Trophoblast cell (in vitro differentiated cells and primary cell): ENCODE results near the gene CD27. TPM values are rescaled to one million over a fixed set of nuclear protein-coding genes. Genes with fewer than 3 reads are reported as not detected.

Experiments
- DNase-seq, 2 donors: peaks; one replicate each; pipeline ENCODE4 v3.0.0-alpha.2; 2016
- H2AFZ ChIP-seq: 2 replicates; pipeline ENCODE4 v1.6.1; 2013; ENCODE audit warnings: low read length, moderate library complexity, mild to moderate bottlenecking; ENCODE audit not compliant: insufficient read depth, poor library complexity
- H2AK5ac ChIP-seq: 2 replicates; pipeline ENCODE4 v1.6.1; 2013; ENCODE audit warnings: mild to moderate bottlenecking, low read length
- H2BK120ac ChIP-seq: 2 replicates; pipeline ENCODE4 v1.6.1; 2013; ENCODE audit warnings: low read length, mild to moderate bottlenecking, moderate library complexity; ENCODE audit not compliant: insufficient read depth, poor library complexity
- H2BK12ac ChIP-seq: 2 replicates; pipeline ENCODE4 v1.6.1; 2013; ENCODE audit warnings: mild to moderate bottlenecking, low read length, moderate library complexity
- H2BK5ac ChIP-seq: 2 replicates; pipeline ENCODE4 v1.6.1; 2013; ENCODE audit warnings: low read length, low read depth, moderate library complexity, mild to moderate bottlenecking; ENCODE audit not compliant: poor library complexity
- H3K14ac ChIP-seq: 2 replicates; pipeline ENCODE4 v1.6.1; 2013; ENCODE audit warnings: mild to moderate bottlenecking, low read length
- H3K18ac ChIP-seq: 2 replicates; pipeline ENCODE4 v1.6.1; 2013; ENCODE audit warnings: mild to moderate bottlenecking, low read length
- H3K23ac ChIP-seq: 2 replicates; pipeline ENCODE4 v1.6.1; 2013; ENCODE audit warnings: low read length
- H3K27ac ChIP-seq: 2 replicates; pipeline ENCODE4 v1.5.1; 2013; ENCODE audit warnings: low read depth, mild to moderate bottlenecking, inconsistent platforms, low read length, moderate library complexity
- H3K27me3 ChIP-seq: 2 replicates; pipeline ENCODE4 v1.6.1; 2013; ENCODE audit warnings: inconsistent platforms, mild to moderate bottlenecking, low read length, moderate library complexity; ENCODE audit not compliant: insufficient read depth
- H3K36me3 ChIP-seq, 2 experiments: 1 replicate in 1 of 2; 2 replicates in 1 of 2; pipeline ENCODE4 v1.6.1; 2013; ENCODE audit warnings: low read length in 2 of 2, mild to moderate bottlenecking in 2 of 2, moderate library complexity in 1 of 2; ENCODE audit not compliant: insufficient read depth in 2 of 2, control insufficient read depth in 1 of 2
- H3K4ac ChIP-seq: 2 replicates; pipeline ENCODE4 v1.6.1; 2013; ENCODE audit warnings: low read depth, mild to moderate bottlenecking, low read length, moderate library complexity
- H3K4me1 ChIP-seq, 2 experiments: 1 replicate in 1 of 2; 2 replicates in 1 of 2; pipeline ENCODE4 v1.6.1; 2013; ENCODE audit warnings: low read length in 2 of 2, mild to moderate bottlenecking in 2 of 2, moderate library complexity in 1 of 2; ENCODE audit not compliant: insufficient read depth in 2 of 2, control insufficient read depth in 1 of 2
- H3K4me2 ChIP-seq: 2 replicates; pipeline ENCODE4 v1.6.1; 2013; ENCODE audit warnings: inconsistent platforms, mild to moderate bottlenecking, low read length, moderate library complexity
- H3K4me3 ChIP-seq: 2 replicates; pipeline ENCODE4 v1.5.1; 2013; ENCODE audit warnings: mild to moderate bottlenecking, low read depth, low read length, inconsistent platforms
- H3K79me1 ChIP-seq: one replicate; pipeline ENCODE4 v1.6.1; 2013; ENCODE audit warnings: low read length
- H3K79me2 ChIP-seq: 2 replicates; pipeline ENCODE4 v1.6.1; 2013; ENCODE audit warnings: low read length, mild to moderate bottlenecking; ENCODE audit not compliant: control insufficient read depth, insufficient read depth, poor library complexity
- H3K9ac ChIP-seq: 2 replicates; pipeline ENCODE4 v1.6.1; 2013; ENCODE audit warnings: mild to moderate bottlenecking, low read length
- H3K9me3 ChIP-seq: 2 replicates; pipeline ENCODE4 v1.6.1; 2013; ENCODE audit warnings: low read depth, mild to moderate bottlenecking, control low read depth, inconsistent platforms, low read length; ENCODE audit not compliant: insufficient read depth
- H4K12ac ChIP-seq: 2 replicates; pipeline ENCODE4 v1.6.1; 2013; ENCODE audit warnings: low read depth, mild to moderate bottlenecking, low read length, moderate library complexity
- H4K8ac ChIP-seq: 2 replicates; pipeline ENCODE4 v1.6.1; 2013; ENCODE audit warnings: low read depth, mild to moderate bottlenecking, low read length, moderate library complexity
- H4K91ac ChIP-seq: one replicate; pipeline ENCODE4 v1.6.1; 2013; ENCODE audit warnings: low read depth, mild to moderate bottlenecking, low read length, moderate library complexity
- WGBS: extraction: QIAGEN DNeasy Blood & Tissue Kit; methylation state at CpG from one replicate; pipeline ENCODE4 v1.1.7; 2013; ENCODE audit warnings: missing lambda C conversion rate; ENCODE audit not compliant: insufficient read length, insufficient coverage; ENCODE audit errors: extremely low coverage; 5-methylcytosine and 5-hydroxymethylcytosine counted together
- polyA plus RNA-seq: library from polyadenylated mRNA; stranded (reverse); fragments of 200-250 nt; gene quantifications from 2 replicates; pipeline ENCODE4 v1.2.3, GENCODE V29; 2013

The CD27 gene
- not detected in 2 replicates for polyA plus RNA-seq

DNA sequence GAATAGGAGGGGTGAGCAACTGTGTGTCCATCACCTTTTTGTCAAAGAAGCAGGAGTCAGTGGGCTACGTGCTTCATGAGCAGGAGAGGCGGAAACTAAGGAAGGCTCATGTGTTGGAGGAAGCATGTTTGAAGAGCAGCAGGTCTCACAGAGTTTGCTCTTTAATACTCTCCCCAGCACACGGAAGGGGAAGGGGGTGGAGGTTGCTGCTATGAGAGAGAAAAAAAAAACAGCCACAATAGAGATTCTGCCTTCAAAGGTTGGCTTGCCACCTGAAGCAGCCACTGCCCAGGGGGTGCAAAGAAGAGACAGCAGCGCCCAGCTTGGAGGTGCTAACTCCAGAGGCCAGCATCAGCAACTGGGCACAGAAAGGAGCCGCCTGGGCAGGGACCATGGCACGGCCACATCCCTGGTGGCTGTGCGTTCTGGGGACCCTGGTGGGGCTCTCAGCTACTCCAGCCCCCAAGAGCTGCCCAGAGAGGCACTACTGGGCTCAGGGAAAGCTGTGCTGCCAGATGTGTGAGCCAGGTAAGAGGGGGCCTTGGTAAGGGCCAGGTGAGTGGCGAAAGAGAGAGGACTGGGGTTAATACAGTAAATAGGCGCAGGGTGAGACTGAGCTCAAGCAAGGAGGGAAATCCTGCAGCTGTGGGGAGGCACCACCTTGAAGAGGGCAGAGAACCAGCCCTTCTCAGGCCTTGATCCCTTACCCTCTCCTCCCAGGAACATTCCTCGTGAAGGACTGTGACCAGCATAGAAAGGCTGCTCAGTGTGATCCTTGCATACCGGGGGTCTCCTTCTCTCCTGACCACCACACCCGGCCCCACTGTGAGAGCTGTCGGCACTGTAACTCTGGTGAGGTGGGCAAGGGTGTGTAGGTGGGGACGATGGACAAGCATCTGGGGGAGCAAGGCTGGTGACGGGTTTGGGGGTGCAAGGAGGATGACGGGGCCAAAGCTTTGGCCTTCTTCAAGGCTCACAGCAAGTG is at the start of gene CD27:
Gene CD27 (plus strand): TSS at position 252 of the 985 bp plus-strand sequence. CDS start 141 bp downstream, at position 393.
- H3K4me2 ChIP-seq: no peak within 1 kb of the TSS
- no peak within 1 kb of the TSS for H4K8ac ChIP-seq
- H3K9ac ChIP-seq: no peak within 1 kb of the TSS
- no peak within 1 kb of the TSS for H4K12ac ChIP-seq
- H3K79me1 ChIP-seq: no peaks in the 10 kb centered on the region
- H2BK5ac ChIP-seq: no peak within 1 kb of the TSS
- no peak within 1 kb of the TSS for H2BK12ac ChIP-seq
- no peak within 1 kb of the TSS for H3K14ac ChIP-seq
- H3K27ac ChIP-seq: no peak within 1 kb of the TSS
- H3K23ac ChIP-seq: no peak within 1 kb of the TSS
- DNase-seq: no peak
- no peaks in the 10 kb centered on the region for H3K4me1 ChIP-seq
- H3K79me2 ChIP-seq: no peaks in the 10 kb centered on the region
- no peak within 1 kb of the TSS for H3K4me3 ChIP-seq
- no peak within 1 kb of the TSS for H3K18ac ChIP-seq
- H4K91ac ChIP-seq: no peak within 1 kb of the TSS
- H3K4ac ChIP-seq: no peak within 1 kb of the TSS
- H3K36me3 ChIP-seq: no peaks in the 10 kb centered on the region
- H2BK120ac ChIP-seq: no peak within 1 kb of the TSS
- H3K9me3 ChIP-seq: peaks cover 1% of the 10 kb centered on the region
- no peaks in the 10 kb centered on the region for H3K27me3 ChIP-seq
- no peak within 1 kb of the TSS for H2AFZ ChIP-seq
- WGBS: no CpG with 5 or more reads among the region's 16 CpGs
- H2AK5ac ChIP-seq: no peak within 1 kb of the TSS

DNA sequence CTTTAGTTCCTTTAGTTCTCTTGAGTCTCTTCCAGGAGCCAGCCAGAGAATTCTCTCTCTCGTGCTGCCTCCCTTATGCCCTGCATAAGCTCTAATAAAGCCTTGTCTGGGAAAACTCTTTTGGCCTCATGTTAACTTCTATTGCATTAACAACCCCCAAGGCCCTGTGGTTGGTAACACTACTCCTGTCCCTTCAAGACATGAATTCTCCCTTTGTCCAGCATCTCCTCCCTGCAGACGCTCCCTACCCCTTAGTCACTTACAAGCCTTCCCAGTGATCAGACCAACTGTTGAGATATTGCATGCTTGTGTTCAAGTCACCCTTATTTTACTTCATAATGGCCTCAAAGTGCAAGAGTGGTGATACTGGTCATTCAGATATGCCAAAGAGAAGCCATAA is 48.7 kb upstream of the CD27 start:
- H3K79me1 ChIP-seq: no peaks in the 10 kb centered on the region
- no peaks in the 10 kb centered on the region for H3K4me1 ChIP-seq
- no peak overlapping the region for H2AFZ ChIP-seq
- H3K4me2 ChIP-seq: no peak overlapping the region
- no peak overlapping the region for H2BK120ac ChIP-seq
- no peaks in the 10 kb centered on the region for H3K27me3 ChIP-seq
- H2BK12ac ChIP-seq: no peak overlapping the region
- no peak overlapping the region for H2AK5ac ChIP-seq
- H2BK5ac ChIP-seq: no peak overlapping the region
- no peak overlapping the region for H4K12ac ChIP-seq
- H3K14ac ChIP-seq: no peak overlapping the region
- H3K18ac ChIP-seq: no peak overlapping the region
- no peak for DNase-seq
- H3K23ac ChIP-seq: no peak overlapping the region
- H3K9ac ChIP-seq: no peak overlapping the region
- no peak overlapping the region for H4K8ac ChIP-seq
- peaks cover 2 to 5% of the 10 kb centered on the region in 2 experiments for H3K36me3 ChIP-seq
- H3K9me3 ChIP-seq: peaks cover 3% of the 10 kb centered on the region
- no peak overlapping the region for H4K91ac ChIP-seq
- no CpG with 5 or more reads among the region's 2 CpGs for WGBS
- H3K79me2 ChIP-seq: no peaks in the 10 kb centered on the region
- no peak overlapping the region for H3K27ac ChIP-seq
- no peak overlapping the region for H3K4me3 ChIP-seq
- H3K4ac ChIP-seq: no peak overlapping the region

DNA sequence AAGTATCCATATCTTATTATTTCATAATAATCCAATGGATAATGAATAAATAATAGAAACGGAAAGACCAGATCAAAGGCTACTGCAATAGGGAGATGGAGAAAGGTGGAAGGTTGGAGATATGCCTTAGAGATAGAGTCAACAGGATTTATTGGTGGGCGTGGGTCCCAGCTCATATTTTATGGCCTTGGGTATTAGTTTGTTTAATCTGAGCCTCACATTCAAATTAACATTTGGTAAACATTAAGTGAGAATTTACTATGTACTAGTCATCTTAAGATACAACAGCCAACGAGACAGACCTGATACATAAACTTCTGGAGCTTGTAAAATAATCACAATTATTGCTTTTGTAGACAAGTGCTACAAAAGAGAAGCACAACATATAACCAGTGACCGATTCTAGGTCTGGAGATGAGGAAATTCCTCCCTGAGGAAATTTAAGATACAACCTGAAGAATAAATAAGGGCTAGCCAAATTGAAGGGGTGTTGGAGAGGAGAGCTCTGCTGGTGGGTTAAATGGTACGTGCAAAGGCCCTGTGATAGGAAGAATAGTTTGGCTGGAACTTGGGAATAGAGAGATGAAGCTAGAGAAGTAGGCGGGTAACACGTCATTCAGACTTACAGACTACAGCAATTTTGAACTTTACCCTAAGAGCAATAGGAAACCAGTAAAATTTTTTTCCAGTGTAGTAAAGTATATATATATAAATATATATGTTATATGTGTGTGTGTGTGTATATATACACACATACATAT is 44.7 kb upstream of the CD27 start:
- Histone ChIP-seq H2BK120ac (no peak overlapping the region), H2BK12ac (no peak overlapping the region), H2AFZ (no peak overlapping the region), H3K27me3 (no peaks in the 10 kb centered on the region), H3K79me2 (no peaks in the 10 kb centered on the region), H3K9me3 (no peaks in the 10 kb centered on the region), H3K36me3 (no peaks in the 10 kb centered on the region), H3K4me1 (no peaks in the 10 kb centered on the region), H4K12ac (no peak overlapping the region), H3K4me2 (no peak overlapping the region), H2AK5ac (no peak overlapping the region), H2BK5ac (no peak overlapping the region), H3K4ac (no peak overlapping the region), H4K8ac (no peak overlapping the region), H4K91ac (no peak overlapping the region), H3K23ac (no peak overlapping the region), H3K18ac (no peak overlapping the region), H3K14ac (no peak overlapping the region), H3K79me1 (no peaks in the 10 kb centered on the region), H3K27ac (no peak overlapping the region), H3K9ac (no peak overlapping the region), H3K4me3 (no peak overlapping the region)
- WGBS: no CpG with 5 or more reads among the region's 7 CpGs
- no peak for DNase-seq

DNA sequence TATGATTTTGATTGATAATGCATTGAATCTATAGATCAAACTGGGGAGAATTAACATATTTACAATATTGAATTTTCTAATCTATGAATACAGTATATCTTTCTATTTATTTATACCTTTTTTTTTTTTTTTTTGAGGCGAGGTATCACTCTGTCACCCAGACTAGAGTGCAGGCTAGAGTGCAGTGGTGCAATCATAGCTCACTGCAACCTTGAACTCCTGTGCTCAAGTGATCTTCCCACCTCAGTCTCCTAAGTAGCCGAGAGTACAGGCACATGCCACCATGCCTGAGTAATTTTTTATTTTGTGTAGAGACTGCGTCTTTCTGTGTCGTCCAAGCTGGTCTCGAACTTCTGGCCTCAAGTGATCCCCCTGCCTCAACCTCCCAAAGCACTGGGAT is 40.4 kb upstream of the CD27 start:
- no peak overlapping the region for H3K4ac ChIP-seq
- no peak overlapping the region for H3K18ac ChIP-seq
- no peak overlapping the region for H3K9ac ChIP-seq
- no peak overlapping the region for H3K23ac ChIP-seq
- H3K27ac ChIP-seq: no peak overlapping the region
- no peaks in the 10 kb centered on the region for H3K9me3 ChIP-seq
- H2BK5ac ChIP-seq: no peak overlapping the region
- no peak overlapping the region for H4K91ac ChIP-seq
- no peaks in the 10 kb centered on the region for H3K27me3 ChIP-seq
- no peak overlapping the region for H2BK12ac ChIP-seq
- H3K4me2 ChIP-seq: no peak overlapping the region
- H4K8ac ChIP-seq: no peak overlapping the region
- DNase-seq: no peak
- no peak overlapping the region for H4K12ac ChIP-seq
- no CpG with 5 or more reads among the region's 5 CpGs for WGBS
- H3K79me1 ChIP-seq: no peaks in the 10 kb centered on the region
- no peak overlapping the region for H2AFZ ChIP-seq
- H3K14ac ChIP-seq: no peak overlapping the region
- H2AK5ac ChIP-seq: no peak overlapping the region
- no peaks in the 10 kb centered on the region for H3K79me2 ChIP-seq
- H3K4me1 ChIP-seq: no peaks in the 10 kb centered on the region
- no peak overlapping the region for H2BK120ac ChIP-seq
- H3K36me3 ChIP-seq: no peaks in the 10 kb centered on the region
- H3K4me3 ChIP-seq: no peak overlapping the region
